NT2/D1 (cell line): Measurements from ENCODE around the gene NXPH1.

ENCODE experiments used
- YY1 ChIP-seq: IDR thresholded peaks from 2 replicates; pipeline ENCODE4 v1.6.1; 2011; ENCODE audit not compliant: insufficient read length, insufficient read depth
- ZNF274 ChIP-seq: IDR thresholded peaks from 2 replicates; pipeline ENCODE4 v1.6.1; 2011; ENCODE audit warnings: mild to moderate bottlenecking, low read depth, low read length

GRCh38 chr7:8669501-8669851, 236.1 kb downstream of the NXPH1 start:
- TF ChIP-seq ZNF274 (no peak), YY1 (no peak)
